PC-9 (cell line): Measurements from ENCODE around the gene ESR1. TPM values are rescaled to one million over a fixed set of nuclear protein-coding genes. Genes with fewer than 3 reads are reported as not detected.

Source experiments
- BruUV-seq: library from RNA; stranded (reverse); fragments of 400-500 nt; replicated peaks from 2 replicates; lab custom pipeline; 2021; lab: Mats Ljungman, UMichigan
- CTCF ChIA-PET: fragments of 300-600 bp; sonication (Branson Sonifier 250); formaldehyde crosslinking; loops from one replicate; lab custom pipeline; 2022; ENCODE audit warnings: antibody characterized with exemption; lab: Charles Lee
- POLR2A ChIA-PET: fragments of 300-600 bp; sonication (Branson Sonifier 250); formaldehyde crosslinking; loops from one replicate; lab custom pipeline; 2022; ENCODE audit warnings: antibody characterized with exemption; ENCODE audit not compliant: unreplicated experiment; lab: Charles Lee
- DNase-seq, 2 experiments: peaks; one replicate each; pipeline versions ENCODE4 v3.0.0 to v3.0.0-alpha.2; 2015 to 2022; ENCODE audit warnings: mixed read lengths in 1 of 2
- H2AFZ ChIP-seq: fragments of 200-600 bp; sonication (generic); 2 replicates; pipeline ENCODE4 v1.8.1; 2017; ENCODE audit warnings: antibody characterized with exemption
- H3F3A ChIP-seq: fragments of 200-600 bp; sonication (generic); 2 replicates; pipeline ENCODE4 v1.8.1; 2017; ENCODE audit warnings: antibody characterized with exemption, mild to moderate bottlenecking, low read depth; ENCODE audit not compliant: insufficient read depth
- H3K27ac ChIP-seq: fragments of 200-600 bp; sonication (generic); 2 replicates; pipeline ENCODE4 v1.6.1; 2016; ENCODE audit warnings: mixed run types
- H3K27me3 ChIP-seq: fragments of 200-600 bp; sonication (generic); 2 replicates; pipeline ENCODE4 v1.6.1; 2016; ENCODE audit warnings: low read depth, mixed run types; ENCODE audit not compliant: insufficient read depth
- H3K36me3 ChIP-seq: fragments of 200-600 bp; sonication (generic); 2 replicates; pipeline ENCODE4 v1.6.1; 2016; ENCODE audit warnings: low read depth, mixed run types
- H3K4me1 ChIP-seq: fragments of 200-600 bp; sonication (generic); replicated peaks from 2 replicates; pipeline ENCODE4 v1.6.1; 2016; ENCODE audit warnings: mixed run types; ENCODE audit not compliant: insufficient read depth
- H3K4me2 ChIP-seq: fragments of 200-600 bp; sonication (generic); 2 replicates; pipeline ENCODE4 v1.6.1; 2017; ENCODE audit warnings: mixed run types
- H3K4me3 ChIP-seq: fragments of 200-600 bp; sonication (generic); 2 replicates; pipeline ENCODE4 v1.6.1; 2016; ENCODE audit warnings: mixed run types
- H3K79me2 ChIP-seq: fragments of 200-600 bp; sonication (generic); 2 replicates; pipeline ENCODE4 v1.6.1; 2017; ENCODE audit warnings: low read depth, mixed run types
- H3K9me2 ChIP-seq: fragments of 200-600 bp; sonication (generic); 2 replicates; pipeline ENCODE4 v1.8.1; 2017; ENCODE audit warnings: mild to moderate bottlenecking; ENCODE audit not compliant: insufficient read depth
- H3K9me3 ChIP-seq: fragments of 200-600 bp; sonication (generic); 2 replicates; pipeline ENCODE4 v1.8.1; 2016; ENCODE audit warnings: low read depth; ENCODE audit not compliant: insufficient read depth
- H4K20me1 ChIP-seq: fragments of 200-600 bp; sonication (generic); 2 replicates; pipeline ENCODE4 v1.8.1; 2017; ENCODE audit not compliant: insufficient read depth
- EZH2 ChIP-seq: fragments of 200-600 bp; sonication (generic); IDR thresholded peaks from 2 replicates; pipeline ENCODE4 v1.8.0; 2017; ENCODE audit warnings: antibody characterized with exemption, low read depth
- intact Hi-C: fragments of 100-400 bp; cut with micrococcal nuclease; formaldehyde crosslinking; loops from one replicate; pipeline ENCODE4 v1.10.0; 2022; ENCODE audit not compliant: unreplicated experiment
- total RNA-seq: library from RNA; stranded (reverse); gene quantifications from 2 replicates; pipeline ENCODE4 v1.2.3, GENCODE V29; 2021
- TF ChIP-seq, protein P1 (sequence below): fragments of 200-600 bp; sonication (generic); conservative IDR thresholded peaks from 2 replicates; pipeline ENCODE4 v1.6.1; 2017; ENCODE audit warnings: mixed run types, antibody characterized with exemption, mild to moderate bottlenecking, moderate library complexity

The ESR1 gene
- total RNA-seq, 1 experiment from 2014 or later: 1.5 TPM

DNA sequence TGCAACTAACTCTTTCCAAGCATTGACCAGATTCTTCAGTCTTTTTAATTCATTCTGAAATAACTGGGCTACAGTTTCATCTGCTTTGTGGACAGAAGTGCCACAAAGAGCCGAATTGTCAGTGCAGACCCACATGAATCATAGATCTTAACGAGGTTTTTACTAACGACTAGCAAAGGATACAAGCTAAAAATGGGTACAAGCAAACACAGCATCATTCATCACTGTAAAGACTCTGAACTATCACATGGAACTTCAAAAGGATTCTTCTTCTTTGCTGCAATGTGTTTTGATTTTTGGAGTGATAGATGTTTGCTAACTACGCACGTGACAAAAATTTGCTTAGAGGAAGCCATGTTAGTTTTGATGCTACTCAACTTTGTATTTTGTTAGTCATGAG is 227.1 kb downstream of the ESR1 start:
- H3K4me3 ChIP-seq: no peak overlapping the region
- BruUV-seq: no TSS peak
- POLR2A ChIA-PET: no interaction called here
- peaks cover 4% of the 10 kb centered on the region; the same call in 1 of the 2 replicates for H3K9me3 ChIP-seq
- DNase-seq: no peak
- CTCF ChIA-PET: no interaction called here
- H3F3A ChIP-seq: no peaks in the 10 kb centered on the region
- no peak overlapping the region for H3K27ac ChIP-seq
- H3K4me2 ChIP-seq: no peak overlapping the region
- no peaks in the 10 kb centered on the region for H3K27me3 ChIP-seq
- H3K79me2 ChIP-seq: no peaks in the 10 kb centered on the region
- H3K4me1 ChIP-seq: no peaks in the 10 kb centered on the region
- H3K9me2 ChIP-seq: no peaks in the 10 kb centered on the region
- TF ChIP-seq EZH2: no peak
- TF ChIP-seq, protein P1, sequence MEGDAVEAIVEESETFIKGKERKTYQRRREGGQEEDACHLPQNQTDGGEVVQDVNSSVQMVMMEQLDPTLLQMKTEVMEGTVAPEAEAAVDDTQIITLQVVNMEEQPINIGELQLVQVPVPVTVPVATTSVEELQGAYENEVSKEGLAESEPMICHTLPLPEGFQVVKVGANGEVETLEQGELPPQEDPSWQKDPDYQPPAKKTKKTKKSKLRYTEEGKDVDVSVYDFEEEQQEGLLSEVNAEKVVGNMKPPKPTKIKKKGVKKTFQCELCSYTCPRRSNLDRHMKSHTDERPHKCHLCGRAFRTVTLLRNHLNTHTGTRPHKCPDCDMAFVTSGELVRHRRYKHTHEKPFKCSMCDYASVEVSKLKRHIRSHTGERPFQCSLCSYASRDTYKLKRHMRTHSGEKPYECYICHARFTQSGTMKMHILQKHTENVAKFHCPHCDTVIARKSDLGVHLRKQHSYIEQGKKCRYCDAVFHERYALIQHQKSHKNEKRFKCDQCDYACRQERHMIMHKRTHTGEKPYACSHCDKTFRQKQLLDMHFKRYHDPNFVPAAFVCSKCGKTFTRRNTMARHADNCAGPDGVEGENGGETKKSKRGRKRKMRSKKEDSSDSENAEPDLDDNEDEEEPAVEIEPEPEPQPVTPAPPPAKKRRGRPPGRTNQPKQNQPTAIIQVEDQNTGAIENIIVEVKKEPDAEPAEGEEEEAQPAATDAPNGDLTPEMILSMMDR: no peak
- no peak overlapping the region for H2AFZ ChIP-seq
- H4K20me1 ChIP-seq: no peaks in the 10 kb centered on the region
- intact Hi-C loops: no loop called here
- no peaks in the 10 kb centered on the region for H3K36me3 ChIP-seq

DNA sequence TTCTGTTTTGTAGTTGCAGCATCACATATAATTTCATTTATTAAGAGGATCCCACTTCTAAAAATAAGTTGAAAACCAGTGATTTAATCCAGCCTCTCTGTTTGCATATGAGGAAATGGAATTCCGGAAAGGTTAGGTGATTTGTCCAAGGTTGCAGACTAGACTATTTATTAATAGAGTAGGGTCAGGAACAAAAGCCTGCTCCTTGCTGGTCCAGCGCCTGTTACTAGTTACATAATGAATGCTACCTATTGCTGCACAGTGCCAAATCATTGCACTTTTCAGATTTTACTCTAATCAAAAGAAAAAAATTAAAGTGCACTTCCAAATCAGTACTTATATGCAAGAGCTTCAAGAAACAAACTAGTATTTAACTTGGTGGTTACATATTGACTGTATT is 238.6 kb downstream of the ESR1 start:
- no peaks in the 10 kb centered on the region for H3K4me1 ChIP-seq
- no peaks in the 10 kb centered on the region for H3K36me3 ChIP-seq
- TF ChIP-seq, protein P1: no peak
- no peak for TF ChIP-seq EZH2
- no peaks in the 10 kb centered on the region for H3F3A ChIP-seq
- no peak overlapping the region for H3K4me3 ChIP-seq
- ChIA-PET CTCF (no interaction called here), POLR2A (no interaction called here)
- no peak overlapping the region for H2AFZ ChIP-seq
- no peaks in the 10 kb centered on the region for H3K79me2 ChIP-seq
- H3K27ac ChIP-seq: no peak overlapping the region
- H3K27me3 ChIP-seq: no peaks in the 10 kb centered on the region
- intact Hi-C loops: no loop called here
- H3K9me3 ChIP-seq: no peaks in the 10 kb centered on the region
- H3K9me2 ChIP-seq: no peaks in the 10 kb centered on the region
- no peak for DNase-seq
- BruUV-seq: no TSS peak
- H3K4me2 ChIP-seq: no peak overlapping the region
- no peaks in the 10 kb centered on the region for H4K20me1 ChIP-seq

DNA sequence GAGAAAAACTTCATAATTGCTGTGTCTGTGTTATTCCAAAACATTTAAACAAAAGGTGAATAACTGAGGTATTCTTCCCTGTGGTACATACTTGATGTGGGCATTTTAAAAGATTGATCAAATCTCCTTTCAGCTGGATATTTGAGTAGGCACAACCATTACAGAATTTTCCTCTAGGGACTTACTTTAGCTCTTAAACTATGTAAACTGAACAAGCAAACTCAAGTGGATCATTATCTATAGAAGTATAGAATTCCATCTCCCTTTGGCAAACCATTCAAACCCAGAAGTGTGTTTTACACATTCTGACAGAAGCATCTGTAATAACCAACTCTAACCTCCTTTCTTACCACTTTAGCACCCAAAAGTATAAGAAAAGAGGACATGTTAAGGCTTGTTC is 241.4 kb downstream of the ESR1 start:
- CTCF ChIA-PET: no interaction called here

More for the DNA sequence above, 241.4 kb downstream of the ESR1 start:
- H3K4me2 ChIP-seq: no peak overlapping the region
- POLR2A ChIA-PET: no interaction called here
- no peaks in the 10 kb centered on the region for H3K79me2 ChIP-seq
- H3K4me3 ChIP-seq: no peak overlapping the region
- intact Hi-C loops: no loop called here
- no peaks in the 10 kb centered on the region for H3K36me3 ChIP-seq
- H3K27ac ChIP-seq: no peak overlapping the region
- no peak for DNase-seq
- H3K4me1 ChIP-seq: peaks cover 5% of the 10 kb centered on the region
- H2AFZ ChIP-seq: no peak overlapping the region
- BruUV-seq: no TSS peak
- peaks cover 1% of the 10 kb centered on the region; the same call in 1 of the 2 replicates for H3F3A ChIP-seq
- no peaks in the 10 kb centered on the region for H4K20me1 ChIP-seq
- H3K9me3 ChIP-seq: no peaks in the 10 kb centered on the region
- H3K9me2 ChIP-seq: no peaks in the 10 kb centered on the region
- no peaks in the 10 kb centered on the region for H3K27me3 ChIP-seq
- TF ChIP-seq, protein P1: no peak
- TF ChIP-seq EZH2: no peak
